RPMI7951 (cell line): ENCODE results near the gene TSPAN3. TPM values are rescaled to one million over a fixed set of nuclear protein-coding genes. Genes with fewer than 3 reads are reported as not detected.
A peak's percentile ranks its signal among the peaks of the same experiment; 100 is the strongest.

Experiments used
- DNase-seq: peaks from one replicate; pipeline ENCODE4 v3.0.0-alpha.2; 2012; ENCODE audit warnings: low read depth
- total RNA-seq: library from RNA; depleted of rRNA; stranded (reverse); fragments of >200 nt; shearing (Covaris generic); gene quantifications from 2 replicates; pipeline ENCODE4 v1.2.3, GENCODE V29; 2014

TSPAN3 gene
- total RNA-seq, 1 experiment from 2014 or later, result 248 TPM

DNA sequence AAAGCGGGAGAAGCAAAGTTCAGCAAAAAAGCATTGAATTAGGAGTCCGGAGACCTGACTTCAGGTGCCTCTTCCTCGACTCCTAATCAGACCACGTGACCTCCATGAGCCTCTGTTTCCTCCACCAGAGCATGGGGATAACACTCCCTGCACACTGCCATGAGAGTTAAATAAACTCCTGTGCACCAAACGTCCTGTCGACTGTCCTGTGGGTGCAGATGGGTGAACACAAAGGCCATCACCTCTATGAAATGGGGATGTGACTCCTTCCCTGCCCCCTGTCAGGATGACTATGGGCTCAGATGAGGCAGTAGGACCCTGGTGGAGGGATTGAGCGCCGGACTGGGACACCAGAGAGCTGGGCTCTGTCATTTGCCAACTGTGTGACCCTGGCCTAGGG, 13.5 kb upstream of the TSPAN3 start:
- DNase-seq, result no peak

- DNase-seq, result peak; percentile 75
These were observed 12.7 kb upstream of the TSPAN3 start for GRCh38 chr15:77083381-77084160.

DNA sequence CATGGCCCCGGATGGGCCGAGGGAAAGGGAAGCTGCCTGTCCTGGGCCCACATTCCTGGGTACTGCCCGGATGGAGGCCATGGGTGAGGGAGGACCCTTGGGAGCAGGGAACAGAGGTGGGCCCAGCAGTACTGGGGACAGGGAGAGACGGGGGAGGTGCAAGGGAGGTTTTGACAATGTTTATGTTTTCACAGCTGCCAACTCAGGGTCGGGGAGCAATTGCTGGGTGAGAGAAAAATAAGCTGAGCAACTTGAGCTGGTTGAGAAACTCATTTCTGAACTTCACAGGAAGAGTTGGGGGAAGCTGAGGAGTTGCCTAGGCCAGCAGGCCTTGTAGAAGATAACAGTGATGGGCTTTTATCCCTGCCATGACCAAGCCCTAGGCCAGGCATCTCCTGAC, 11.1 kb upstream of the TSPAN3 start:
- no peak for DNase-seq

- peak; percentile 5 for DNase-seq
These were observed 5.5 kb upstream of the TSPAN3 start for GRCh38 chr15:77076323-77076915.

DNA sequence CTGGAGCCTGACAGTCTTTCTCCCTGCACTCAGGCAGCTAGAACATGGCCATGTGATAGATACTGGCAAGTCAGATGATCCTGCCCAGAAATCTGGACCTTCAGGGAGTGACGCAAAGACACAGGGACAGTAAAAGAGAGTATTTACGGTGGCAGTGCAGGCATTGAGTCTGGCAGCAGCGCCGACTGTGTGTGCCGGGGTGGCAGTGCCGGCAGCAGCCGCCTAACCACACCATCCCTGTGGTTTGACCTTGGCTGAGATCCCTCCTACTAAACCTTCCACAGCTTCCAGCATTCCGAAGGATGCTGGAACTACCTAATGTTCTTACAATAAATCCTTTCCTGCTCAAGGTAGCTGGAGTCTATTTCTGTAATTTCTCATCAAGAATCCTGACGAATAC, 4.6 kb upstream of the TSPAN3 start:
- peak; percentile 77 for DNase-seq

- DNase-seq, result no peak
These were observed 3.4 kb upstream of the TSPAN3 start for GRCh38 chr15:77074350-77074749.

DNA sequence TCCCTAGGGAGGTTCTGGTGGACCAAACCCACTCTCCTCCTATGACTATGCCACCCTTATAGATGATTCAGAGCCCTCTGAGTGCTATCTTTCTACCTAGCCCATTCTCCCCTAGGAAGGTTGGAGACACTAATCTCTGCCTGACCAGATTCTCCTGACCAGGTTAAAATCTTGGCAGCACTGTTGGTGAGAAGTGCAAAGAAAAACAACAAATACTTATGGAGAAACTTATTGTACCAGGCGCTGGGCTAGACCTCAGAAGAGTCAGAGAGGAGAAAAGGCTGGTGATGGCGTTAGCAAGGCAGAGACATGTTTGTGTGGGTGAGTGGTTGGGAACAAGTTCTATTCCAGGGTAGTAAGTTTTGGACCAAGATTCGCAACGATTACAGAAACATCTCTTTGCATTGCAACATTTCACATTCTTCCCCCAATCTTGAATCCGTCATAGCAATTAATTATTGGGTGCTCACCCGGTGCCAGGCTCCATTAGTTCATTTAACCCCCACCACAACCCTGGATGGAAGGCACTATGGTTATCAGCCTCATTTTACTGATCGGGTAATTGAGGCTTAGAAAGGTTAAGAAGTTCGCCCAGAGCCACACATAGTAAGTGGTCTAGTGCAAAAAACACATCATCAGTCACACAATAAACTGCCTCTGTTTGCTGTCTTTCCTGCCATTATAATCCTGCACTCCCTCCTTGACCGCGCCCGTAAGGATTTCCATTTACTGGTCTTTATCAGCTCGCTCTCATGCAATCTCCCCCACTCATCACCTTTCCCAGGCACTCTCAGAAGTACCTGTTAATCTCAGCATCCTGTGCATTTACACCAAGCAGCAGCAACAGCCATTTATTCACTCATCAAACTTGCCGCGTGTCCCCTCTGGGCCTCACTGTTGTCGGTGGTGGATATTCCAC, 655 bp upstream of the TSPAN3 start:
- no peak for DNase-seq

- DNase-seq, result no peak
These were observed 772 bp downstream of the TSPAN3 start for GRCh38 chr15:77070180-77070494.

DNA sequence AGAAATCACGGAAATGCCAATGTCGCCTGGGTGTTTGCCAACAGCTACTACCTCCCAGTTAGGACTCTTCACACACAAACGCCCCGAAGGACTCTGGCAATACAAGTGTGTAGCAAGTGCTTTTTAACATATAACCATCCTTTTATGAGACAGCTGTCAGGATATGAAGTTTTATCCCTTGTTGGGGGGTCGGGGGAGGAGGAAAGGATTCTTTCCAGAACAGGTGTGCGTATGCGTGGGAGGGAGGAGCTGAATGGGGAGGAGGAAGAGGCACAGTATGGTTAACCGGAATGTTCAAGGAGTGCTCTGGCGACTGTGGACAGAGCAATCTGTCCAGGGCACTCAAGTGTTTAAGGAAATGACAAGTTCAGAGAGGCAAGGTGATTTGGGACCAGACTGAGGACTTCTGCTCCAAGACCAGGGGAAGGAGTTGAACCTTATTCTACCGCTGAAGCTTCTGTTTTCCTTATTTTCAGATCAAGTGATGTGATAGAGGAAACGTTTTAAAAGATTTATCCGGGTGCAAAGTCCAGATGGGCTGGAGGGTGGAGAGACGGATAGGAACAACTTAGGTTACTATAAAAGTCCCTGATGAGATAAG, 1.3 kb downstream of the TSPAN3 start:
- DNase-seq, result peak; percentile 4

GRCh38 chr15:77068633-77069032, 2.3 kb downstream of the TSPAN3 start:
- no peak for DNase-seq

GRCh38 chr15:77067691-77068367, 3.1 kb downstream of the TSPAN3 start:
- DNase-seq, result no peak

DNA sequence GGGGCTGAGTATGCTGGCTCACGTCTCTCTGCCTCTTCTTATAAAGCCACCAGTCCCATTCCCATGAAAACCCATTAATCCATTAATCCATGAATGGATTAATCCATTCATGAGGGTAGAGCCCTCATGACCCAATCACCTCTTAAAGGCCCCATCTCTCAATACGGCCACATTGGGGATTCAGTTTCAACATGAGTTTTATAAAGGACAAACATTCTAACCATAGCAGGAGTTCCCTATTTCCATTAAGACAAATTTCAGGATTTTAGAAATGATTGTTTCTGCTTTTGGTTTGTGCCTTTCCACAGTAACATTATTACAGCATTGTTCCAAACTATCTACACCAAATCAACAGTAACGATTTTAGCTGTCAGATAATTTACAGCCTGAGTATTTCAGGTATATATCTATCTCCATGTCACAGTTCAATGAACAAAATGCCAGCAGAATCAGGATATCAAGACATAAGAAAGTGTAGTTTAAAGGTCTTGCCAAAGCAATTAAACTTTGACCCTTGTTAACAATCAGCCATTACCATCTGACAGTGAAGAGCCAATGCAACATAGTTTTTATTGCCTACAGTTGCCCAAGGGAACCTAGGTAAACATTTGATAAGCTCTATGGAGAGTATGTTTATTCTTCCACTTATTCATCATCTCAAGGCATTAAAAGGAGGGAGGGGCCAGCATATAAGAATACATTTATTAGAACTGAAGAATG, 3.8 kb downstream of the TSPAN3 start:
- DNase-seq, result no peak

DNA sequence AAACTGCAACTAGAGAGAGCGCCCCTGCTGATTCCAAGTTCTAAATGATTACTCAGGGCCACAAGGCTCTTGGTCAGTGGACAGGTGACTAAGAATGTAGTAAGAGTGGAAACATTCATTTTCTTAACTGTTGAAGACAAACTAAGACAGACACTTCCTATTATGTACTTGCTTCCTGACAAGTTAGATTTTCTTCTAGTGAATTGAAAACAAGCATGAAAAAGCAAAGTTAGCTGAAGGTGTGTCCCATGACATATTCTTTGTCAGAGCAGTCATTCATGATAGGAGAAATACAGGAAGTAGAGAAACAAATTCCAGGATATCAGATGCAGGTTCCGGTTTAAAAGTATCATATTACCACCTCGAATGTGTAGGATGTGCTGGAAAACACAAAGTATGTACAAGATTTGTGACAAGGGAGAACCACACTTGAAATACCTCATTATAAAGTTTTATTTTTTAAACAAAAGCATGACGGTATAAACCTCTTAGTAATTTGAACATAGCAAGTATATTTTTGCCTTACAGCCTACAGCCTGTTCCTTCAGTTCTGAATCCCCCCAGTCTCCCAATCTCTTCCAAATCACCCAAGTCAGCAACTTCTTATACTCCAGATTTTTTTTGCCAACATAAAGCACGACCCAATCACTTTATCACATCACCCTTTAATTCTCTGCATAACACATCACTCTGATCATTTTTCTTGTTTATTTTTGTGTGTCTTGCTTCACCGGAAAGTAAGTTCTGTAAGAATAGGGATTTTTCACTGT, 6.2 kb downstream of the TSPAN3 start:
- peak; percentile 19 for DNase-seq

GRCh38 chr15:77064063-77064462, 6.8 kb downstream of the TSPAN3 start:
- DNase-seq, result no peak

GRCh38 chr15:77063249-77063648, 7.7 kb downstream of the TSPAN3 start:
- no peak for DNase-seq

GRCh38 chr15:77060546-77060945, 10.4 kb downstream of the TSPAN3 start:
- DNase-seq, result peak; percentile 15

- DNase-seq, result no peak
These were observed 11.0 kb downstream of the TSPAN3 start for GRCh38 chr15:77059786-77060361.

- no peak for DNase-seq
These were observed 12.4 kb downstream of the TSPAN3 start for GRCh38 chr15:77058468-77058867.

DNA sequence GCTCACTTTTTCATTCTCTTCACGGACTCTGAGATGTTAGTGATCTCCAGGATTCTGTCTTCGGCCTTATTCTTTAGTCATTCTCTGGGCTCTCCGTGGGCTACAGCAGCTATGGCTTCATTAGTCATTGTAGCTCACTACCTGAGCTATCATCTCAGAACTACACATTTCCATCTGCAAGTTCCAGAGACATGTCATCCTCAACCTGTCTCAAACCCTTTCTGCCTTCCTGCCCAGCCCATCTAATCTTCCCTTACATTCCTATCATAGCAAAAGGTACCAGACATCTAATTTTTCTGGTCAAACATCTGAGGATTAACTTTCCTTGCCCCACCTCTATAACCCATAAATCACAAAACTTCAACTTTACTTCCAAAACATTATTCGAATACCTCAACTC, 13.2 kb downstream of the TSPAN3 start:
- DNase-seq, result no peak

DNA sequence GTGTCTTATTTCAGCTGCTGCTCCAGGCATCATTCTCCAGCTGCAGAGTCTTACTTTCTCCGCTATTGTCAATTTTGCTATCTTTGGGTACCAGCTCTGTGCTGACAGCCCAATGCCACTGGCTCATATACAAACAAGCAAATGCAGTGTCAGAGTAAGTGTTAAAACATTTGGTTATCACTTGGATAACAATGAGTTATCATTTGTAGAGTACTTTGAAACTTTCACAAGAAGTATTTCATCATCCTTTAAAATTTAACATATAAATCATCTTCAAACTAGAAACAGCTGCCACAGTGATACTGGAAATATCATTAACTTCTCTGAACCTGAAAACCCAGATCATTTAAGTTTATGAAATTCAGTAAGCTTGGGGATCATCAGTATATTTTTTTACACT, 13.8 kb downstream of the TSPAN3 start:
- DNase-seq, result no peak
